Esophagus squamous epithelium (tissue), 5 donors: ENCODE measurements around the gene ATP8A1. TPM values are rescaled to one million over a fixed set of nuclear protein-coding genes. Genes with fewer than 3 reads are reported as not detected.
"Not testable (repeated sequence)": the region's sequence is repeated elsewhere in the genome, so short reads cannot be mapped to it uniquely, and the experiment has no call there.

Experiments used
- DNase-seq: peaks from one replicate; lab custom pipeline; 2025; lab: John Stamatoyannopoulos, UW
- H3K27ac ChIP-seq, 4 donors: fragments of 200-600 bp; sonication (generic); one replicate each; pipeline ENCODE4 v1.5.1; 2016 to 2019; ENCODE audit warnings: mild to moderate bottlenecking in 1 of 4
- H3K27me3 ChIP-seq, 4 donors: fragments of 200-600 bp; sonication (generic); 1 replicate in 3 of 4; 2 replicates in 1 of 4; pipeline versions ENCODE4 v1.5.1 to v1.6.0; 2017 to 2021; ENCODE audit warnings: antibody characterized with exemption in 1 of 4
- H3K36me3 ChIP-seq, 3 donors: fragments of 200-600 bp; sonication (generic); one replicate each; pipeline ENCODE4 v1.5.1; 2016 to 2019
- H3K4me1 ChIP-seq, 3 donors: fragments of 200-600 bp; sonication (generic); one replicate each; pipeline ENCODE4 v1.5.1; 2017 to 2019
- H3K4me3 ChIP-seq, 4 donors: fragments of 200-600 bp; sonication (generic); 1 replicate in 3 of 4; 2 replicates in 1 of 4; pipeline ENCODE4 v1.5.1; 2016 to 2019; ENCODE audit warnings: mild to moderate bottlenecking in 2 of 4, moderate library complexity in 1 of 4
- H3K9me3 ChIP-seq, 3 donors: fragments of 200-600 bp; sonication (generic); one replicate each; pipeline ENCODE4 v1.5.1; 2016 to 2019
- CTCF ChIP-seq, 6 experiments: fragments of 450-650 bp in 4 of 6; fragments of 200-600 bp in 2 of 6; sonication (generic) in 2 of 6; IDR thresholded peaks; one replicate each; pipeline ENCODE4 v1.5.1; 2016 to 2019; ENCODE audit warnings: antibody characterized with exemption in 6 of 6, mild to moderate bottlenecking in 4 of 6, moderate library complexity in 4 of 6
- POLR2A ChIP-seq, 4 donors: fragments of 450-650 bp; IDR thresholded peaks; one replicate each; pipeline ENCODE4 v1.6.1; 2017; ENCODE audit warnings: antibody characterized with exemption in 4 of 4, mild to moderate bottlenecking in 4 of 4, moderate library complexity in 3 of 4
- WGBS, 2 donors: methylation state at CpG; one replicate each; pipeline ENCODE4 v1.1.5; 2018; 5-methylcytosine and 5-hydroxymethylcytosine counted together
- intact Hi-C: fragments of 100-400 bp; cut with DNase I; formaldehyde crosslinking; loops from one replicate; pipeline ENCODE4 v1.15.0; 2022
- total RNA-seq, 4 donors: library from RNA; depleted of rRNA; stranded (reverse); fragments of >200 nt; gene quantifications; one replicate each; pipeline ENCODE4 v1.1.0, GENCODE V29; 2016
- donor health status: DM: yes; HTN: yes; CAD: no.

ATP8A1 gene
- total RNA-seq, 4 donors from 2014 or later: 1.9 to 11.8 (median 3.3) TPM

GRCh38 chr4:42655921-42656678 is 805 bp downstream of the ATP8A1 start:
- Histone ChIP-seq H3K4me1 (peaks cover 8 to 45% (median 23%) of the 10 kb centered on the region in 3 donors), H3K27me3 (no peaks in the 10 kb centered on the region), H3K36me3 (no peaks in the 10 kb centered on the region), H3K27ac (peak overlapping the region; percentile 71 to 95 (median 84)), H3K9me3 (no peaks in the 10 kb centered on the region), H3K4me3 (peak overlapping the region; percentile 79 to 97 (median 80))
- intact Hi-C loops: no loop called here
- no peak for DNase-seq
- TF ChIP-seq POLR2A (IDR thresholded peaks at IDR 0.05): no peak
- TF ChIP-seq CTCF (IDR thresholded peaks at IDR 0.05): no peak
- WGBS, 2 donors: 1 to 2% methylated on average over 30 to 32 of the region's 39 CpGs

- Histone ChIP-seq H3K36me3 (no peaks in the 10 kb centered on the region), H3K9me3 (no peaks in the 10 kb centered on the region), H3K4me3 (peak overlapping the region in 2 of 4 donors; percentile 80 to 97), H3K27me3 (no peaks in the 10 kb centered on the region), H3K4me1 (peaks cover 8 to 45% (median 23%) of the 10 kb centered on the region in 3 donors), H3K27ac (peak overlapping the region in 1 of 4 donors; percentile 12)
- TF ChIP-seq CTCF (IDR thresholded peaks at IDR 0.05) (no peak), POLR2A (IDR thresholded peaks at IDR 0.05) (no peak)
- no peak for DNase-seq
- WGBS, 2 donors: 74 to 88% methylated on average over 1 of the region's 1 CpG
- intact Hi-C loops: no loop called here
Measured at GRCh38 chr4:42655269-42655637, 1.7 kb downstream of the ATP8A1 start.

- no peaks in the 10 kb centered on the region for H3K9me3 ChIP-seq
- H3K27ac ChIP-seq: peak overlapping the region in 2 of 4 donors; percentile 1 to 12
- no peak overlapping the region for H3K4me3 ChIP-seq
- H3K4me1 ChIP-seq: peaks cover 8 to 45% (median 23%) of the 10 kb centered on the region in 3 donors
- no peaks in the 10 kb centered on the region for H3K36me3 ChIP-seq
- no peak for DNase-seq
- no peaks in the 10 kb centered on the region for H3K27me3 ChIP-seq
- intact Hi-C loops: no loop called here
- 53 to 69% methylated on average over 2 of the region's 2 CpGs for WGBS, 2 donors
- TF ChIP-seq POLR2A (IDR thresholded peaks at IDR 0.05): no peak
- TF ChIP-seq CTCF (IDR thresholded peaks at IDR 0.05): peak in 1 of 6 experiments; percentile 4
Measured at GRCh38 chr4:42654631-42655268, 2.2 kb downstream of the ATP8A1 start.

GRCh38 chr4:42653626-42654560 is 3.0 kb downstream of the ATP8A1 start:
- Histone ChIP-seq H3K9me3 (no peaks in the 10 kb centered on the region), H3K27me3 (no peaks in the 10 kb centered on the region), H3K4me1 (peaks cover 8 to 45% (median 23%) of the 10 kb centered on the region in 3 donors), H3K36me3 (no peaks in the 10 kb centered on the region), H3K4me3 (no peak overlapping the region), H3K27ac (peak overlapping the region in 2 of 4 donors; percentile 1 to 12)
- WGBS, 2 donors: 58 to 62% methylated on average over 8 of the region's 8 CpGs
- intact Hi-C loops: no loop called here
- TF ChIP-seq POLR2A (IDR thresholded peaks at IDR 0.05): no peak
- no peak for TF ChIP-seq CTCF (IDR thresholded peaks at IDR 0.05)
- no peak for DNase-seq

- H3K4me3 ChIP-seq, DNase-seq, H3K27ac ChIP-seq, H3K27me3 ChIP-seq, H3K9me3 ChIP-seq, H3K36me3 ChIP-seq, intact Hi-C loops: not testable (repeated sequence)
- WGBS, 2 donors: 69 to 78% methylated on average over 10 of the region's 10 CpGs
- H3K4me1 ChIP-seq: peaks cover 6 to 38% (median 17%) of the 10 kb centered on the region in 3 donors
Measured at GRCh38 chr4:42652529-42653231, 4.2 kb downstream of the ATP8A1 start.
